Breast epithelium (tissue), 3 donors: ENCODE results near the gene BTF3.

Source experiments
- CTCF ChIP-seq, 3 donors: fragments of 450-650 bp; IDR thresholded peaks; one replicate each; pipeline ENCODE4 v1.5.1; 2016 to 2017; ENCODE audit warnings: antibody characterized with exemption in 3 of 3, mild to moderate bottlenecking in 3 of 3, moderate library complexity in 3 of 3
- POLR2A ChIP-seq: fragments of 450-650 bp; IDR thresholded peaks from one replicate; pipeline ENCODE4 v1.6.1; 2016; ENCODE audit warnings: antibody characterized with exemption, mild to moderate bottlenecking, moderate library complexity
- POLR2AphosphoS5 ChIP-seq, 3 donors: sonication (generic); formaldehyde crosslinking; IDR thresholded peaks; one replicate each; pipeline ENCODE4 v1.6.1; 2017; ENCODE audit warnings: antibody characterized with exemption in 3 of 3

DNA sequence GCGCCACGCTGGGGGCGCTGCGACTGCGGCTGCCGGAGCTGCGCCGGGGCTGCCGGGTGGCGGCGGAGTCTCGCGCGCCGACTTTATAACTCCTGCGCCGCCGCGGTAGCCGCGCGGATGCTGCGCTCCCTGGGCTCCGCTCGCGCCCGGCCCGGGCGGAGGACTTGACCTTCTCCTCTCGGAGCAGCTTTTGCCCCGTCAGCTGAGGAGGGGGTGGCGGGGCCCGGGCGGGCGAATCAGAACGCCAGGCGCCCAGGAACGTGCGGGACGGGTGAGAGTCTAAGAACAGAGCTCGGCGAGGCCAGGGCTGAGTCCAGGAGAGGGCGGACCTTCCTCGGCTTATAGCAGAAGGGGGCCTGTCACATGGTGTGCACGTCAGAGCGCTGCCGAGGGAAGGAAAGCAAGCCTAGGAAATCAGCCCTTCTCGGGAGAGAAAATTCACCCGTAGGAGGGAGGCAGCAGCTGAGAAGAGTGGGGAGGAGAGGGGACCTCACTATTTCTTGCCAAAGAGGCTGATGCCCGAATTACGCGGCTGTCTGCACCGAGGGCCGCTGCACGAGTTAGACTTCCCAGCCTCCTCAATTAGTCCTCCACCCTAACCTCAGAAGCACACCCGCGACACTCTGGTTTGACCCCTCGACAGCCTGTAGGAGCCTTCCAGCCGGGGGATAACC is 49.6 kb upstream of the BTF3 start, which contains the start of gene FOXD1:
- TF ChIP-seq POLR2AphosphoS5 (IDR thresholded peaks at IDR 0.05) = peak in 1 of 3 donors; percentile 23
- no peak for TF ChIP-seq CTCF (IDR thresholded peaks at IDR 0.05)
- TF ChIP-seq POLR2A = no peak
